HEK293T (cell line): ENCODE data around the gene CENPB.

Experiments
- ARNT ChIP-seq: fragments of 450-650 bp; IDR thresholded peaks from 2 replicates; pipeline ENCODE4 v1.6.1; 2017; ENCODE audit warnings: mild to moderate bottlenecking
- BHLHE40 ChIP-seq: fragments of 450-650 bp; IDR thresholded peaks from 2 replicates; pipeline ENCODE4 v1.6.1; 2016; ENCODE audit warnings: mild to moderate bottlenecking, moderate library complexity, borderline replicate concordance
- CTBP1 ChIP-seq: fragments of 450-650 bp; IDR thresholded peaks from 2 replicates; pipeline ENCODE4 v1.6.1; 2016; ENCODE audit warnings: borderline replicate concordance
- FOXM1 ChIP-seq: fragments of 450-650 bp; IDR thresholded peaks from 2 replicates; pipeline ENCODE4 v1.6.1; 2017; ENCODE audit warnings: mild to moderate bottlenecking, borderline replicate concordance
- L3MBTL2 ChIP-seq: fragments of 450-650 bp; conservative IDR thresholded peaks from 2 replicates; pipeline ENCODE4 v1.6.1; 2016; ENCODE audit warnings: mild to moderate bottlenecking
- LEF1 ChIP-seq: fragments of 450-650 bp; IDR thresholded peaks from 2 replicates; pipeline ENCODE4 v1.6.1; 2017; ENCODE audit warnings: mild to moderate bottlenecking, borderline replicate concordance
- SP1 ChIP-seq: fragments of 450-650 bp; IDR thresholded peaks from 2 replicates; pipeline ENCODE4 v1.6.1; 2017
- SUZ12 ChIP-seq: fragments of 450-650 bp; IDR thresholded peaks from 2 replicates; pipeline ENCODE4 v1.6.1; 2016; ENCODE audit warnings: mild to moderate bottlenecking
- TF ChIP-seq, protein P1 (sequence below): fragments of 450-650 bp; IDR thresholded peaks from 2 replicates; pipeline ENCODE4 v1.6.1; 2016

DNA sequence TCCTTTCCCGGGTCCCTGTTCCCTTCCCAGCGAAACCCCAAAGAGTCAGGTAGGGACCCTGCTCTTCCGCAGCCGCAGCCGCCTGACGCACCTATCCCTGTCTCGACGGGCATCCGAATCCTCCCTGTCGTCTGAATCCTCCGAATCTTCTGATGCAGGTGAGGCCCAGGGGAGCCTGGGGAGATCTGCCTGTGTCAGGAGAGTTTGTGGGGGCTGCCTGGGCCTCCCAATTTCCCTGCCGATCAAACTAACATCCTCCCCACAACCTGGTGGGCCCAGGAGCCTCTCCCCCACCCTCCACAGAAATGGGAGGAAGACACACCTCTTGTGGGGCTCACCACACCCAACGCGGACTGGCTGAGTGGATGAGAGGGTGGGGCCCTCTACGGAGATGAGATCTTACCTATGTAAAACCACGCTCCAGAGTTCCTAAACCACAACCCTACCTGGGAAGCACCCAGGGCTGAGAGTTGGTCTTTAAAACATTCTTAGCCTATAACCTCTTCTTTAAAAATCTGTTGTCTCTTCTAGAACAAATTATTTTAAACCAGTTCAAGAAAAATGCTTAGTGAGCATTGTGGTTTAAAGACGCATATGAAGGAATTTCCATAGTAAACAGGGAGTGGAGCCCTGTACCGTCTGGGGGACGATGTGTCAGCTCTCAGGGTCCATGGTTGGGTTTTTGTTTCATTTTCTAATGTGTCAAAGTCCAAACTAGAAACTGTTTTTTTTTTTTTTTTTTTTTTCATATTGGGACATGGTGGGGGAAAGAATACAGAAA lies 11.2 kb upstream of the CENPB start:
- TF ChIP-seq BHLHE40 = no peak
- TF ChIP-seq CTBP1 = no peak
- no peak for TF ChIP-seq ARNT
- no peak for TF ChIP-seq SP1
- TF ChIP-seq, protein P1, sequence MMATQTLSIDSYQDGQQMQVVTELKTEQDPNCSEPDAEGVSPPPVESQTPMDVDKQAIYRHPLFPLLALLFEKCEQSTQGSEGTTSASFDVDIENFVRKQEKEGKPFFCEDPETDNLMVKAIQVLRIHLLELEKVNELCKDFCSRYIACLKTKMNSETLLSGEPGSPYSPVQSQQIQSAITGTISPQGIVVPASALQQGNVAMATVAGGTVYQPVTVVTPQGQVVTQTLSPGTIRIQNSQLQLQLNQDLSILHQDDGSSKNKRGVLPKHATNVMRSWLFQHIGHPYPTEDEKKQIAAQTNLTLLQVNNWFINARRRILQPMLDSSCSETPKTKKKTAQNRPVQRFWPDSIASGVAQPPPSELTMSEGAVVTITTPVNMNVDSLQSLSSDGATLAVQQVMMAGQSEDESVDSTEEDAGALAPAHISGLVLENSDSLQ = no peak
- no peak for TF ChIP-seq LEF1
- TF ChIP-seq FOXM1 = no peak
- TF ChIP-seq SUZ12 = no peak
- TF ChIP-seq L3MBTL2 = no peak
